ENCODE results near the gene GLRX. TPM values are rescaled to one million over a fixed set of nuclear protein-coding genes. Genes with fewer than 3 reads are reported as not detected.

GLRX gene
- polyA plus RNA-seq, 1 donor = 111 TPM

DNA sequence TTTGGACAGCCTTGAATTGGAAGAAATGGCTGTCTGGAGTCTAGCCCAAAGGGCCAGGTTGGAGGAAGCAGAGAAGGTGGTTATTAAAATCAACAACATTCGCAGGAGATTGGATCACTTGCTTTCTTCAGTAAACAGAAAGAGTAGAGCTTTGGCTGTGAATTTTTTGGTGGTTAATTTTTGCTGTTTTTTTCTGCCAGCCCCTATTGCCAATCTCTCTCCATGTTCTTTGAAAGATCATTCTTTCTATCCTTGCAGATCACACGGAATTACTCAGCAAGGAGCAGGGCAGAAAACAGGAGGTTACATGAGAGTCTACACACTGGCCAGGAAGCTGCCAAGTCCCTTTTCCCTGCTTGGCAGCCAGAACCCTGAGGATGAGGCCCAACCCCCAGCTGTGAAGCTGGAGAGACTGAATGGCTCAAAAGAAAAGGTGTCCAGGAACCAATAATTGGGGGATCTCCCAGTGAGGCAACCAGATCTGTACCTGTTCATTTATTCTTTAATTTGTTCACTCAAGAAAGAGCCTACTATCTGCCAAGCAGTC, 13.0 kb downstream of the GLRX start:
- H3K36me3 ChIP-seq (ENCODE audit: control insufficient read depth, insufficient read depth, low read length) = peaks cover under 1% of the 10 kb centered on the region
- no peak overlapping the region for H3K4me3 ChIP-seq (ENCODE audit: low read length)
- H3K27me3 ChIP-seq (ENCODE audit: control insufficient read depth, insufficient read depth, low read length) = no peaks in the 10 kb centered on the region
- H3K9me3 ChIP-seq (ENCODE audit: control insufficient read depth, low read depth, low read length) = peaks cover 9% of the 10 kb centered on the region
- peak in 1 of 2 donors; percentile 1 for DNase-seq
- peaks cover 32% of the 10 kb centered on the region for H3K4me1 ChIP-seq (ENCODE audit: control insufficient read depth, insufficient read depth, low read length)
- WGBS (ENCODE audit: insufficient coverage, low lambda C conversion rate) = 86% methylated on average over 1 of the region's 2 CpGs
- no peak overlapping the region for H3K27ac ChIP-seq (ENCODE audit: low read length)

GRCh38 chr5:95808686-95809413, 13.7 kb downstream of the GLRX start:
- WGBS (ENCODE audit: insufficient coverage, low lambda C conversion rate) = 33% methylated on average over 1 of the region's 10 CpGs

GRCh38 chr5:95808013-95808685, 14.4 kb downstream of the GLRX start:
- no CpG with 5 or more reads among the region's 7 CpGs for WGBS (ENCODE audit: insufficient coverage, low lambda C conversion rate)
- Histone ChIP-seq H3K9me3 (ENCODE audit: control insufficient read depth, low read depth, low read length) (peaks cover 9% of the 10 kb centered on the region), H3K4me3 (ENCODE audit: low read length) (no peak overlapping the region), H3K36me3 (ENCODE audit: control insufficient read depth, insufficient read depth, low read length) (no peaks in the 10 kb centered on the region), H3K27ac (ENCODE audit: low read length) (no peak overlapping the region), H3K4me1 (ENCODE audit: control insufficient read depth, insufficient read depth, low read length) (peaks cover 41% of the 10 kb centered on the region), H3K27me3 (ENCODE audit: control insufficient read depth, insufficient read depth, low read length) (no peaks in the 10 kb centered on the region)
- no peak for DNase-seq

More at GRCh38 chr5:95808686-95809413, 13.7 kb downstream of the GLRX start:
- Histone ChIP-seq H3K36me3 (ENCODE audit: control insufficient read depth, insufficient read depth, low read length) (no peaks in the 10 kb centered on the region), H3K9me3 (ENCODE audit: control insufficient read depth, low read depth, low read length) (peaks cover 9% of the 10 kb centered on the region), H3K27me3 (ENCODE audit: control insufficient read depth, insufficient read depth, low read length) (no peaks in the 10 kb centered on the region), H3K4me3 (ENCODE audit: low read length) (no peak overlapping the region), H3K4me1 (ENCODE audit: control insufficient read depth, insufficient read depth, low read length) (peaks cover 38% of the 10 kb centered on the region), H3K27ac (ENCODE audit: low read length) (no peak overlapping the region)
- peak; percentile 50 to 53 for DNase-seq

GRCh38 chr5:95806687-95807086, 15.8 kb downstream of the GLRX start:
- Histone ChIP-seq H3K9me3 (ENCODE audit: control insufficient read depth, low read depth, low read length) (peaks cover 9% of the 10 kb centered on the region), H3K4me3 (ENCODE audit: low read length) (no peak overlapping the region), H3K27me3 (ENCODE audit: control insufficient read depth, insufficient read depth, low read length) (no peaks in the 10 kb centered on the region), H3K36me3 (ENCODE audit: control insufficient read depth, insufficient read depth, low read length) (no peaks in the 10 kb centered on the region), H3K4me1 (ENCODE audit: control insufficient read depth, insufficient read depth, low read length) (peaks cover 48% of the 10 kb centered on the region), H3K27ac (ENCODE audit: low read length) (no peak overlapping the region)
- no CpG with 5 or more reads among the region's 7 CpGs for WGBS (ENCODE audit: insufficient coverage, low lambda C conversion rate)
- DNase-seq = no peak

- peak; percentile 78 to 92 for DNase-seq
- Histone ChIP-seq H3K27me3 (ENCODE audit: control insufficient read depth, insufficient read depth, low read length) (no peaks in the 10 kb centered on the region), H3K36me3 (ENCODE audit: control insufficient read depth, insufficient read depth, low read length) (no peaks in the 10 kb centered on the region), H3K4me1 (ENCODE audit: control insufficient read depth, insufficient read depth, low read length) (peaks cover 45% of the 10 kb centered on the region), H3K27ac (ENCODE audit: low read length) (peak overlapping the region; percentile 98), H3K9me3 (ENCODE audit: control insufficient read depth, low read depth, low read length) (peaks cover 9% of the 10 kb centered on the region), H3K4me3 (ENCODE audit: low read length) (no peak overlapping the region)
- WGBS (ENCODE audit: insufficient coverage, low lambda C conversion rate) = 20% methylated on average over 1 of the region's 6 CpGs
Measured at GRCh38 chr5:95804736-95805539, 17.6 kb downstream of the GLRX start.

DNA sequence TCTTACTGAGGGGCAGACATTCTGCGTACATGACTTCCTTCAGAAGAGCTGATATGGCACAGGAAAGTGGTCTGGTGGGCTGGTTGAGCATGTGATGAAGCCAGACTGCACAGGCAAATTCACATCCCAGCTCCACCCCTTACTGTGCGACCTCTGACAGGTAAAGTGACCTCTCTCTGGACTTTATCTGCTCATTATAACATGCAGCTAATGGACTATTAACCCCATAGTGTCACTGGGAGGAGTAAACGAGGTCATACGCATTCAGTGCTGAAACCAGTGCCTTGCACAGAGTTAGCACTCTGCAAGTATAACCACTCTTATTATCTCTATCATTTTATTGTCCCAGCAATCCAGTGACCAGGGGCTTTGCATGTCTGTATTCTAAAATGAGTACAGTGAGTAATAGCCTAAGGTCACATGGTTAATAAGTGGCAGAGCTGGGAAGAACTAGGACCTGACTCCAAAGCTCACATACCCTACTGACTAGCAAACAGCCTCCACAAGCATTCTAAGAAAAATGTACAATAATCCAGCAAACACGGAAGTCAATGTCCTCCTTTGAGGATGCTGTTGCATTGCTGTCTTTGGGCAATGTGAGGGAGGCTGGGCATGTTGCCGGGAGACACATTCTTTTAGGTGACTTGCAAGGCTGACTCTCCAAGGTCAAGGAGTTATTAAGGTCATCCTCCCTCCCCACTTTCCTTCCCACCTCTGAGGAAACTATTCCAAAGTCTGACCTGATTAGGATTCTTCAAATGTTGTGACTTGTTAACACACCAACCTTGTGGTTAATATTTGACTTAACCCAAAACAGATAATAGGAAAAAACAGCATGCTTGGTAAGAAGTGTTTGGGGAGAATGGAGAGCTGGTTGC, 19.0 kb downstream of the GLRX start:
- no CpG with 5 or more reads among the region's 6 CpGs for WGBS (ENCODE audit: insufficient coverage, low lambda C conversion rate)
- Histone ChIP-seq H3K4me1 (ENCODE audit: control insufficient read depth, insufficient read depth, low read length) (peaks cover 50% of the 10 kb centered on the region), H3K27ac (ENCODE audit: low read length) (peak overlapping the region; percentile 98), H3K4me3 (ENCODE audit: low read length) (no peak overlapping the region), H3K27me3 (ENCODE audit: control insufficient read depth, insufficient read depth, low read length) (no peaks in the 10 kb centered on the region), H3K36me3 (ENCODE audit: control insufficient read depth, insufficient read depth, low read length) (no peaks in the 10 kb centered on the region), H3K9me3 (ENCODE audit: control insufficient read depth, low read depth, low read length) (peaks cover 9% of the 10 kb centered on the region)
- DNase-seq = peak; percentile 92 to 97

- Histone ChIP-seq H3K4me1 (ENCODE audit: control insufficient read depth, insufficient read depth, low read length) (peaks cover 45% of the 10 kb centered on the region), H3K27ac (ENCODE audit: low read length) (peak overlapping the region; percentile 98), H3K27me3 (ENCODE audit: control insufficient read depth, insufficient read depth, low read length) (no peaks in the 10 kb centered on the region), H3K9me3 (ENCODE audit: control insufficient read depth, low read depth, low read length) (peaks cover 9% of the 10 kb centered on the region), H3K36me3 (ENCODE audit: control insufficient read depth, insufficient read depth, low read length) (no peaks in the 10 kb centered on the region), H3K4me3 (ENCODE audit: low read length) (no peak overlapping the region)
- DNase-seq = peak in 1 of 2 donors; percentile 53
- 73% methylated on average over 2 of the region's 3 CpGs for WGBS (ENCODE audit: insufficient coverage, low lambda C conversion rate)
Measured at GRCh38 chr5:95801961-95802360, 20.6 kb downstream of the GLRX start.

DNA sequence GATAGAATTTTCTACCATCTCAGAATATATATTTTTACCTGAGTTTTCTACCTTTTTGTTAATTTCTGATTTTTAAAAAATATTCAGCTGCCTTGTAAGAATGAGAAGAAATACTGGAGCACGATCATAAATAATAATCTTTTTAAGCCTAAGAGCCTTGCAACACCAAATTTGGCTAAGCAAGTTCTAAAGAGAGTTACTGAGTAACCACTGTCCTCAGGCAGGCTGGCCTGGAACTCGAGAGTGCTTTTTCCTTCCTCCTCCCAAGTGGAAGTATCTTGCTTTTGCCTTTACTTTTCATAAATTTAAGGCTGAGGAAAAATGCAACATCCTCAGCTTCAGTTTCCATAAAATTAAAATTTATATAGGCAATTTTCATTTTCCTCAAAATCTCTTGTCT, 21.0 kb downstream of the GLRX start:
- Histone ChIP-seq H3K36me3 (ENCODE audit: control insufficient read depth, insufficient read depth, low read length) (no peaks in the 10 kb centered on the region), H3K9me3 (ENCODE audit: control insufficient read depth, low read depth, low read length) (peaks cover 9% of the 10 kb centered on the region), H3K4me1 (ENCODE audit: control insufficient read depth, insufficient read depth, low read length) (peaks cover 45% of the 10 kb centered on the region), H3K27ac (ENCODE audit: low read length) (peak overlapping the region; percentile 98), H3K27me3 (ENCODE audit: control insufficient read depth, insufficient read depth, low read length) (no peaks in the 10 kb centered on the region), H3K4me3 (ENCODE audit: low read length) (no peak overlapping the region)
- no CpG with 5 or more reads among the region's 2 CpGs for WGBS (ENCODE audit: insufficient coverage, low lambda C conversion rate)
- DNase-seq = peak in 1 of 2 donors; percentile 46

DNA sequence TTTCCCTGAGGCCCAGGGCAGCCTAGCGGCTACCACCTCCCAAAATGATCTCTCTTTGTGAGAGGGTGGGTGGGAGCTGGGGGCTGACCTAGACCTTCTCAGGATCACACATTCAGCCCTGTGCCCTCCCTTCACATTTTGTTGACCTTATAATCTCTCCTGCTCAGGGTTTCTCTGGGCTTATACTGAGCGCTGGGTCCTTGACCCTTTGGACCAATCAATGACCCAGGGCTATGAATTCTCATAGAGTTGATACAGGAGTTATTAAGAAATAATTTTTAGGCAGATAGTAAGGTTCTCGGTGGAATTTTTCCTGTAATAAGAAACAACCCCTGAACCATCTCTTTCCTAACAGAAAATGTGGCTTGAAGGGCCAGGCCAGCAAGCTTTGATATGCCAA, 22.0 kb downstream of the GLRX start:
- no peak overlapping the region for H3K4me3 ChIP-seq (ENCODE audit: low read length)
- no peaks in the 10 kb centered on the region for H3K27me3 ChIP-seq (ENCODE audit: control insufficient read depth, insufficient read depth, low read length)
- WGBS (ENCODE audit: insufficient coverage, low lambda C conversion rate) = no CpG with 5 or more reads among the region's 3 CpGs
- H3K36me3 ChIP-seq (ENCODE audit: control insufficient read depth, insufficient read depth, low read length) = no peaks in the 10 kb centered on the region
- no peak for DNase-seq
- H3K4me1 ChIP-seq (ENCODE audit: control insufficient read depth, insufficient read depth, low read length) = peaks cover 45% of the 10 kb centered on the region
- no peak overlapping the region for H3K27ac ChIP-seq (ENCODE audit: low read length)
- peaks cover 4% of the 10 kb centered on the region for H3K9me3 ChIP-seq (ENCODE audit: control insufficient read depth, low read depth, low read length)
